Thoracic aorta (tissue), 2 donors: ENCODE measurements around the gene POLR1H. TPM values are rescaled to one million over a fixed set of nuclear protein-coding genes. Genes with fewer than 3 reads are reported as not detected.

ENCODE experiments used
- ATAC-seq: fragments of 150-250 bp; one replicate; pipeline ENCODE4 v1.8.0; 2017; ENCODE audit warnings: low read depth; ENCODE audit not compliant: insufficient number of reproducible peaks, low FRiP score
- DNase-seq: peaks from one replicate; pipeline ENCODE4 v3.0.0-alpha.2; 2020; ENCODE audit warnings: low spot score
- H3K27ac ChIP-seq, 2 donors: fragments of 200-600 bp; sonication (generic); 1 replicate in 1 of 2; 2 replicates in 1 of 2; pipeline ENCODE4 v1.5.1; 2016; ENCODE audit warnings: mild to moderate bottlenecking in 2 of 2, moderate library complexity in 2 of 2
- H3K27me3 ChIP-seq: fragments of 200-600 bp; sonication (generic); replicated peaks from 2 replicates; pipeline ENCODE4 v1.6.0; 2016; ENCODE audit warnings: mild to moderate bottlenecking; ENCODE audit not compliant: insufficient read depth
- H3K36me3 ChIP-seq: fragments of 200-600 bp; sonication (generic); one replicate; pipeline ENCODE4 v1.5.1; 2016
- H3K4me1 ChIP-seq, 2 donors: fragments of 200-600 bp; sonication (generic); 1 replicate in 1 of 2; 2 replicates in 1 of 2; pipeline versions ENCODE4 v1.5.1 to v1.6.0; 2016; ENCODE audit warnings: low read depth in 2 of 2, mild to moderate bottlenecking in 1 of 2; ENCODE audit not compliant: control insufficient read depth in 1 of 2
- H3K4me3 ChIP-seq: fragments of 200-600 bp; sonication (generic); 2 replicates; pipeline ENCODE4 v1.5.1; 2016; ENCODE audit warnings: mild to moderate bottlenecking
- H3K9me3 ChIP-seq: fragments of 200-600 bp; sonication (generic); 2 replicates; pipeline ENCODE4 v1.5.1; 2016
- CTCF ChIP-seq: fragments of 200-600 bp; sonication (generic); IDR thresholded peaks from one replicate; pipeline ENCODE4 v1.5.1; 2019; ENCODE audit warnings: antibody characterized with exemption
- total RNA-seq, 2 donors: library from RNA; depleted of rRNA; stranded (reverse); fragments of >200 nt; gene quantifications; one replicate each; pipeline versions ENCODE4 v1.1.0 to v1.2.3, GENCODE V29; 2016

POLR1H gene
- total RNA-seq, 2 donors from 2014 or later = 11.2 to 19.1 TPM

- no peak for TF ChIP-seq CTCF
- DNase-seq (no peak), ATAC-seq (no peak)
- Histone ChIP-seq H3K4me1 (no peaks in the 10 kb centered on the region), H3K27ac (no peak overlapping the region), H3K27me3 (no peaks in the 10 kb centered on the region), H3K4me3 (no peak overlapping the region), H3K9me3 (no peaks in the 10 kb centered on the region), H3K36me3 (no peaks in the 10 kb centered on the region)
These were observed 26.8 kb downstream of the POLR1H start for GRCh38 chr6:30087876-30088275.

GRCh38 chr6:30091577-30092381, 30.7 kb downstream of the POLR1H start:
- H3K27me3 ChIP-seq = no peaks in the 10 kb centered on the region
- ATAC-seq = no peak

GRCh38 chr6:30092852-30093543, 31.9 kb downstream of the POLR1H start:
- Histone ChIP-seq H3K9me3 (no peaks in the 10 kb centered on the region), H3K36me3 (no peaks in the 10 kb centered on the region), H3K4me1 (no peaks in the 10 kb centered on the region), H3K4me3 (no peak overlapping the region), H3K27ac (no peak overlapping the region), H3K27me3 (no peaks in the 10 kb centered on the region)
- DNase-seq (no peak), ATAC-seq (no peak)
- no peak for TF ChIP-seq CTCF

More at GRCh38 chr6:30091577-30092381, 30.7 kb downstream of the POLR1H start:
- Histone ChIP-seq H3K4me3 (no peak overlapping the region), H3K9me3 (no peaks in the 10 kb centered on the region), H3K27ac (no peak overlapping the region), H3K36me3 (no peaks in the 10 kb centered on the region), H3K4me1 (no peaks in the 10 kb centered on the region)
- TF ChIP-seq CTCF = no peak
- no peak for DNase-seq

GRCh38 chr6:30093951-30094661, 33.0 kb downstream of the POLR1H start:
- H3K36me3 ChIP-seq = no peaks in the 10 kb centered on the region
- no peaks in the 10 kb centered on the region for H3K27me3 ChIP-seq
- no peak overlapping the region for H3K27ac ChIP-seq
- ATAC-seq (no peak), DNase-seq (no peak)
- no peaks in the 10 kb centered on the region for H3K9me3 ChIP-seq
- no peak overlapping the region for H3K4me3 ChIP-seq
- no peaks in the 10 kb centered on the region for H3K4me1 ChIP-seq
- no peak for TF ChIP-seq CTCF

- no peak for TF ChIP-seq CTCF
- Histone ChIP-seq H3K4me1 (peaks cover 8 to 17% of the 10 kb centered on the region in 2 donors), H3K27ac (no peak overlapping the region), H3K27me3 (peaks cover 18% of the 10 kb centered on the region), H3K36me3 (no peaks in the 10 kb centered on the region), H3K4me3 (no peak overlapping the region), H3K9me3 (no peaks in the 10 kb centered on the region)
- DNase-seq (no peak), ATAC-seq (no peak)
These were observed 35.8 kb downstream of the POLR1H start for GRCh38 chr6:30096829-30097228.
